A673 (cell line): Measurements from ENCODE around the gene FKRP.

ENCODE experiments used
- EZH2 ChIP-seq: fragments of 200-600 bp; sonication (generic); IDR thresholded peaks from 2 replicates; pipeline ENCODE4 v1.6.1; 2017; ENCODE audit warnings: borderline replicate concordance, low read depth, mild to moderate bottlenecking, mixed read lengths, antibody characterized with exemption, low read length; ENCODE audit not compliant: poor library complexity, severe bottlenecking
- TF ChIP-seq, protein P1 (sequence below): fragments of 300-800, 200-600 bp; sonication (generic); conservative IDR thresholded peaks from 2 replicates; pipeline ENCODE4 v1.5.1; 2017; ENCODE audit warnings: low read depth, mild to moderate bottlenecking, antibody characterized with exemption, low read length, moderate library complexity, mixed read lengths

- TF ChIP-seq, protein P1, sequence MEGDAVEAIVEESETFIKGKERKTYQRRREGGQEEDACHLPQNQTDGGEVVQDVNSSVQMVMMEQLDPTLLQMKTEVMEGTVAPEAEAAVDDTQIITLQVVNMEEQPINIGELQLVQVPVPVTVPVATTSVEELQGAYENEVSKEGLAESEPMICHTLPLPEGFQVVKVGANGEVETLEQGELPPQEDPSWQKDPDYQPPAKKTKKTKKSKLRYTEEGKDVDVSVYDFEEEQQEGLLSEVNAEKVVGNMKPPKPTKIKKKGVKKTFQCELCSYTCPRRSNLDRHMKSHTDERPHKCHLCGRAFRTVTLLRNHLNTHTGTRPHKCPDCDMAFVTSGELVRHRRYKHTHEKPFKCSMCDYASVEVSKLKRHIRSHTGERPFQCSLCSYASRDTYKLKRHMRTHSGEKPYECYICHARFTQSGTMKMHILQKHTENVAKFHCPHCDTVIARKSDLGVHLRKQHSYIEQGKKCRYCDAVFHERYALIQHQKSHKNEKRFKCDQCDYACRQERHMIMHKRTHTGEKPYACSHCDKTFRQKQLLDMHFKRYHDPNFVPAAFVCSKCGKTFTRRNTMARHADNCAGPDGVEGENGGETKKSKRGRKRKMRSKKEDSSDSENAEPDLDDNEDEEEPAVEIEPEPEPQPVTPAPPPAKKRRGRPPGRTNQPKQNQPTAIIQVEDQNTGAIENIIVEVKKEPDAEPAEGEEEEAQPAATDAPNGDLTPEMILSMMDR: no peak
- TF ChIP-seq EZH2: no peak
Measured at GRCh38 chr19:46773018-46773399, 27.2 kb downstream of the FKRP start.
